OCI-LY3 (cell line): ENCODE results near the gene PTPN6.

Experiments used
- H2AFZ ChIP-seq: fragments of 200-600, 300-600 bp; shearing (Covaris generic); 2 replicates; pipeline ENCODE4 v1.6.0; 2014; ENCODE audit warnings: antibody characterized with exemption, low read depth, low read length
- H3K27ac ChIP-seq: fragments of 200-600, 300-600 bp; sonication (generic); 2 replicates; pipeline ENCODE4 v1.5.1; 2014; ENCODE audit warnings: mild to moderate bottlenecking, low read length, moderate library complexity, mixed read lengths
- H3K27me3 ChIP-seq: fragments of 200-600, 300-600 bp; sonication (generic); 2 replicates; pipeline ENCODE4 v1.6.1; 2014; ENCODE audit warnings: low read depth, low read length, mixed read lengths
- H3K36me3 ChIP-seq: fragments of 200-600, 300-600 bp; sonication (generic); replicated peaks from 2 replicates; pipeline ENCODE3; 2014; ENCODE audit warnings: low read depth, low read length, mixed read lengths
- H3K4me1 ChIP-seq: fragments of 300-600, 200-600 bp; sonication (generic); 2 replicates; pipeline ENCODE4 v1.6.1; 2014; ENCODE audit warnings: low read length, mixed read lengths
- H3K4me2 ChIP-seq: fragments of 200-600, 300-600 bp; sonication (generic); 2 replicates; pipeline ENCODE4 v1.6.1; 2014; ENCODE audit warnings: low read length, mixed read lengths
- H3K4me3 ChIP-seq: fragments of 300-600, 200-600 bp; sonication (generic); 2 replicates; pipeline ENCODE4 v1.5.1; 2014; ENCODE audit warnings: antibody characterized with exemption, mild to moderate bottlenecking, low read length, moderate library complexity
- H3K79me2 ChIP-seq: fragments of 300-600, 200-600 bp; shearing (Covaris generic); 2 replicates; pipeline ENCODE4 v1.6.1; 2014; ENCODE audit warnings: mild to moderate bottlenecking, low read length, mixed read lengths
- H3K9ac ChIP-seq: fragments of 300-600, 200-600 bp; shearing (Covaris generic); 2 replicates; pipeline ENCODE4 v1.6.0; 2014; ENCODE audit warnings: mild to moderate bottlenecking, low read length, moderate library complexity
- H3K9me3 ChIP-seq: fragments of 200-600, 300-600 bp; shearing (Covaris generic); 2 replicates; pipeline ENCODE4 v1.6.1; 2014; ENCODE audit warnings: low read length, mixed read lengths; ENCODE audit not compliant: insufficient read depth
- H4K20me1 ChIP-seq: fragments of 200-600, 300-600 bp; sonication (generic); 2 replicates; pipeline ENCODE4 v1.6.1; 2016; ENCODE audit warnings: low read length, mixed read lengths; ENCODE audit not compliant: insufficient read depth
- EZH2phosphoT487 ChIP-seq: fragments of 200-600 bp; shearing (Covaris generic); IDR thresholded peaks from 2 replicates; pipeline ENCODE4 v1.6.1; 2018; ENCODE audit warnings: antibody characterized with exemption, mixed run types, low read depth
- TF ChIP-seq, protein P1 (sequence below): fragments of 200-600, 300-600 bp; sonication (generic); IDR thresholded peaks from 2 replicates; pipeline ENCODE4 v1.5.1; 2014; ENCODE audit warnings: antibody characterized with exemption, low read length, low read depth

Gene PTPN6

DNA sequence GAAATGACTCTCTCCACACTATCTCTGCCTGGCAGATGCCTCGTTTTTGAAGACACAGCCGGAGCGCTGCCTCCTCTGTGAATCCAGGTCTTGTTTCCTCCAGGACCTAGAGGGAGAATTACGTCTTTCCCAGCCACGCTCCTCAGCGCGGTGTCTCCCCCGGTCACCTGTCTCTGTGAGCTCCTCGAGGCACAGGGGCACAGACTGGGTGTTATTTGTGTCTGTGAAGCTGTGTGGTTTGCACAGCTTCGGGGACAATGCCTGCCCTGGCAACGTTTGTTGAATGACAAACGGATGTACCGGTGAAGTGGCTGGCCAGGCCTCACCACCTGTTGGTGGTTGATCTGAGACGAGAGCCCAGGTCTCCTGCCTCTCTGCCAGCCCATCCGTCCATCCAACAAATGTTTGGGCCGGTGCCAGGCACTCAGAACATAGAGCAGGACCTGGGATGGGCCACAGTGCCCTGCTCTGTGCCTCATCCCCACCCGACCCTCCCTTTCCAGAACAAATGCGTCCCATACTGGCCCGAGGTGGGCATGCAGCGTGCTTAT is 6.1 kb downstream of the PTPN6 start:
- Histone ChIP-seq H3K79me2 (peaks cover 3% of the 10 kb centered on the region; the same call in 1 of the 2 replicates), H3K4me2 (no peak overlapping the region), H3K27ac (no peak overlapping the region), H3K9me3 (no peaks in the 10 kb centered on the region), H3K4me3 (no peak overlapping the region), H3K4me1 (peaks cover 67% of the 10 kb centered on the region), H3K36me3 (peaks cover 29% of the 10 kb centered on the region), H4K20me1 (peaks cover 4% of the 10 kb centered on the region; the same call in 1 of the 2 replicates), H2AFZ (no peak overlapping the region), H3K27me3 (no peaks in the 10 kb centered on the region), H3K9ac (no peak overlapping the region)
- TF ChIP-seq EZH2phosphoT487: no peak
- TF ChIP-seq, protein P1, sequence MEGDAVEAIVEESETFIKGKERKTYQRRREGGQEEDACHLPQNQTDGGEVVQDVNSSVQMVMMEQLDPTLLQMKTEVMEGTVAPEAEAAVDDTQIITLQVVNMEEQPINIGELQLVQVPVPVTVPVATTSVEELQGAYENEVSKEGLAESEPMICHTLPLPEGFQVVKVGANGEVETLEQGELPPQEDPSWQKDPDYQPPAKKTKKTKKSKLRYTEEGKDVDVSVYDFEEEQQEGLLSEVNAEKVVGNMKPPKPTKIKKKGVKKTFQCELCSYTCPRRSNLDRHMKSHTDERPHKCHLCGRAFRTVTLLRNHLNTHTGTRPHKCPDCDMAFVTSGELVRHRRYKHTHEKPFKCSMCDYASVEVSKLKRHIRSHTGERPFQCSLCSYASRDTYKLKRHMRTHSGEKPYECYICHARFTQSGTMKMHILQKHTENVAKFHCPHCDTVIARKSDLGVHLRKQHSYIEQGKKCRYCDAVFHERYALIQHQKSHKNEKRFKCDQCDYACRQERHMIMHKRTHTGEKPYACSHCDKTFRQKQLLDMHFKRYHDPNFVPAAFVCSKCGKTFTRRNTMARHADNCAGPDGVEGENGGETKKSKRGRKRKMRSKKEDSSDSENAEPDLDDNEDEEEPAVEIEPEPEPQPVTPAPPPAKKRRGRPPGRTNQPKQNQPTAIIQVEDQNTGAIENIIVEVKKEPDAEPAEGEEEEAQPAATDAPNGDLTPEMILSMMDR: no peak

- Histone ChIP-seq H3K79me2 (no peaks in the 10 kb centered on the region), H2AFZ (no peak overlapping the region), H3K9ac (peak overlapping the region; percentile 50), H3K9me3 (no peaks in the 10 kb centered on the region), H3K4me1 (peaks cover 62% of the 10 kb centered on the region), H3K4me2 (peak overlapping the region; percentile 87), H3K27me3 (no peaks in the 10 kb centered on the region), H3K27ac (peak overlapping the region; percentile 66), H3K4me3 (peak overlapping the region; percentile 67), H3K36me3 (peaks cover 29% of the 10 kb centered on the region), H4K20me1 (peaks cover 4% of the 10 kb centered on the region; the same call in 1 of the 2 replicates)
- TF ChIP-seq, protein P1: no peak
- no peak for TF ChIP-seq EZH2phosphoT487
These were observed 6.8 kb downstream of the PTPN6 start for GRCh38 chr12:6957741-6958608.

DNA sequence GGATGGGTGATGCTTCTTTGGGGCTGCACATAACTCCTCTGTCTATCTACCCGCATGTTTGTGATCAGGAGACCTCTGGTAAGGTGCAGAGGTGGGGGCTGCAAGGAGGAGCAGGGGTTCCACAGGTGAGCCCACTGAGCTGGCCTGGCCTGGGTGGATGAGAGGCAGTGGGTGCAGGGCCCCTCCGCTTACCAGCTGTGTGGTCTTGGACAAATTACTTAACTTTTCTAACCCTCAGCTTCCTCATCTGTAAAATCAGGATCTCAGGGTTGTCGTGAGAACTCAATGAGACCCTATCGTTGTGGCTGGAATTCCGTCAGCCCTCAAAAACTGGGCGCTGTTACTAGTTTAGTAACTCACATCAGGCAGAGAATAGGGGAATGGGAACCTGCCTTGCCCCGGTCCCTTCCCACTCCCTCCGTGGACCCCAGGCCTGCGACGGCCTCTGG is 7.5 kb downstream of the PTPN6 start:
- peaks cover 55% of the 10 kb centered on the region for H3K4me1 ChIP-seq
- no peaks in the 10 kb centered on the region for H3K79me2 ChIP-seq
- H3K36me3 ChIP-seq: peaks cover 29% of the 10 kb centered on the region
- H4K20me1 ChIP-seq: peaks cover 4% of the 10 kb centered on the region; the same call in 1 of the 2 replicates
- H3K4me2 ChIP-seq: peak overlapping the region; percentile 87
- H3K27ac ChIP-seq: peak overlapping the region; percentile 66
- TF ChIP-seq EZH2phosphoT487: no peak
- TF ChIP-seq, protein P1: no peak
- H3K4me3 ChIP-seq: peak overlapping the region; percentile 67
- H2AFZ ChIP-seq: no peak overlapping the region
- H3K27me3 ChIP-seq: no peaks in the 10 kb centered on the region
- H3K9me3 ChIP-seq: no peaks in the 10 kb centered on the region
- peak overlapping the region; percentile 50 for H3K9ac ChIP-seq

DNA sequence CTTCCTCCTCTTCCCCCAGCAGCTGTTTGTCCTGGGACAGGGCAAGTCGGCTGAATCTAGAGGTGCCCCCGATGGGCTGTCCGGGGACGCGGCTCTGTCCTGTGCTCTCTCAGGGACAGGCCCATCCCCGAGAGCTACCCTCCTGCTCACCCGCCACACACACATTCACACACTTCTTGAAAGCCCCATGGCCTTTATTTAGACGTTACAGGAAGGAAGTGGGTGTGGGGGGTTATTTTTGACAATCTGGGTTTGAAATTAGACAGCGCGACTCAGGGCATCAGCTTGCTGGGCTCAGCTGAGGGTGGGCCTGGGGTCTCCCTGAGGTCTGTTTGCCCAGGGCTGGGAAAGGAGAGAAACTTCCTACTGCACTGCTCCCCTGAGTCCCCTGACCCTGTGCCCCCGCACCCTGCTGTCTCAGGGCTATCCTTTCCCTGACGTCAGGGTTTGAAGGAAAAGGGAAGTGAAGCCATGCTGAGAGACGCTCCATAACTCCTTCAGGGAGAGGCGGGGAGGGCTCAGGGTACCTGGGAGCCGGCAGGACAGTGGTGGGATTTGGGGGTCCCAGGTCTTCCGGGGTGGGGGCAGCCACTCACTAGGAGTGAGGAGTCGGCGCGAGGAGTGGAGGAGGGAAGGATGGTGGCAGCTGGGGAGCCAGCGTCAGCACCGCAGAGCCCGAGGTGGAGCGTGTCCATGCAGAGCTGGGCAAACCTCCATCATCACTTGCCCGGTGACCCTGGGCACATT is 8.1 kb downstream of the PTPN6 start:
- H3K27ac ChIP-seq: peak overlapping the region; percentile 66
- H2AFZ ChIP-seq: no peak overlapping the region
- H3K36me3 ChIP-seq: peaks cover 32% of the 10 kb centered on the region
- H3K9me3 ChIP-seq: no peaks in the 10 kb centered on the region
- peak overlapping the region; percentile 67 for H3K4me3 ChIP-seq
- TF ChIP-seq EZH2phosphoT487: no peak
- TF ChIP-seq, protein P1: no peak
- no peaks in the 10 kb centered on the region for H3K79me2 ChIP-seq
- peak overlapping the region; percentile 50 for H3K9ac ChIP-seq
- peaks cover 2% of the 10 kb centered on the region; the same call in 1 of the 2 replicates for H4K20me1 ChIP-seq
- peaks cover 49% of the 10 kb centered on the region for H3K4me1 ChIP-seq
- peak overlapping the region; percentile 87 for H3K4me2 ChIP-seq
- H3K27me3 ChIP-seq: no peaks in the 10 kb centered on the region
